Measurements from ENCODE around the gene GPHB5. TPM values are rescaled to one million over a fixed set of nuclear protein-coding genes. Genes with fewer than 3 reads are reported as not detected.

The GPHB5 gene
- total RNA-seq, 2 experiments from 2014 or later: not detected

GRCh38 chr14:63287666-63288483 is 30.9 kb downstream of the GPHB5 start:
- TF ChIP-seq CTCF (IDR thresholded peaks at IDR 0.05): no peak
- intact Hi-C loops (cut with DNase I, micrococcal nuclease): no loop called here
- peaks cover 3 to 6% of the 10 kb centered on the region in 2 experiments for H3K27me3 ChIP-seq (ENCODE audit: control insufficient read depth in 1 of 2, insufficient read depth in 2 of 2, low read length in 2 of 2)
- no peaks in the 10 kb centered on the region for H3K36me3 ChIP-seq (ENCODE audit: insufficient read depth, low read length)
- H3K27ac Mint-ChIP-seq: no peak overlapping the region
- peaks cover 15% of the 10 kb centered on the region for H3K27me3 Mint-ChIP-seq
- DNase-seq (no peak), ATAC-seq (ENCODE audit: poor library complexity) (no peak)
- H3K9me3 Mint-ChIP-seq: no peaks in the 10 kb centered on the region
- no peaks in the 10 kb centered on the region for H3K4me1 ChIP-seq (ENCODE audit: insufficient read depth, low read length)
- no peaks in the 10 kb centered on the region for H3K4me1 Mint-ChIP-seq (ENCODE audit: low read depth)
- H3K4me3 Mint-ChIP-seq: no peak overlapping the region
- no peaks in the 10 kb centered on the region for H3K36me3 Mint-ChIP-seq (ENCODE audit: low read depth)
- CTCF ChIA-PET: no interaction called here
- no peaks in the 10 kb centered on the region for H3K9me3 ChIP-seq (ENCODE audit: control insufficient read depth in 1 of 2, insufficient read depth in 1 of 2, low read length in 2 of 2)
- POLR2A ChIA-PET: no interaction called here
- H3K4me3 ChIP-seq (ENCODE audit: low read length): no peak overlapping the region
- H3K27ac ChIP-seq (ENCODE audit: low read depth in 1 of 2, low read length in 2 of 2): no peak overlapping the region

- intact Hi-C loops (cut with DNase I, micrococcal nuclease): no loop called here
- Mint-ChIP-seq H3K27ac (no peak overlapping the region), H3K9me3 (no peaks in the 10 kb centered on the region)
Observed at GRCh38 chr14:63286071-63286470, 32.7 kb downstream of the GPHB5 start.

GRCh38 chr14:63283884-63284248 is 34.9 kb downstream of the GPHB5 start:
- Histone ChIP-seq H3K27ac (ENCODE audit: low read depth in 1 of 2, low read length in 2 of 2) (no peak overlapping the region), H3K36me3 (ENCODE audit: insufficient read depth, low read length) (no peaks in the 10 kb centered on the region), H3K4me1 (ENCODE audit: insufficient read depth, low read length) (no peaks in the 10 kb centered on the region), H3K27me3 (ENCODE audit: control insufficient read depth in 1 of 2, insufficient read depth in 2 of 2, low read length in 2 of 2) (peaks cover 0 to 6% of the 10 kb centered on the region in 2 experiments), H3K9me3 (ENCODE audit: control insufficient read depth in 1 of 2, insufficient read depth in 1 of 2, low read length in 2 of 2) (no peaks in the 10 kb centered on the region), H3K4me3 (ENCODE audit: low read length) (no peak overlapping the region)
- no peaks in the 10 kb centered on the region for H3K9me3 Mint-ChIP-seq
- H3K27ac Mint-ChIP-seq: no peak overlapping the region
- no peak for DNase-seq
- TF ChIP-seq CTCF (IDR thresholded peaks at IDR 0.05): no peak
- no peak for ATAC-seq (ENCODE audit: poor library complexity)
- ChIA-PET CTCF (no interaction called here), POLR2A (no interaction called here)
- H3K27me3 Mint-ChIP-seq: no peaks in the 10 kb centered on the region
- H3K36me3 Mint-ChIP-seq (ENCODE audit: low read depth): no peaks in the 10 kb centered on the region
- no peaks in the 10 kb centered on the region for H3K4me1 Mint-ChIP-seq (ENCODE audit: low read depth)
- intact Hi-C loops (cut with DNase I, micrococcal nuclease): no loop called here
- H3K4me3 Mint-ChIP-seq: no peak overlapping the region

More at GRCh38 chr14:63286071-63286470, 32.7 kb downstream of the GPHB5 start:
- Histone ChIP-seq H3K27me3 (ENCODE audit: control insufficient read depth in 1 of 2, insufficient read depth in 2 of 2, low read length in 2 of 2) (peaks cover 3 to 6% of the 10 kb centered on the region in 2 experiments), H3K36me3 (ENCODE audit: insufficient read depth, low read length) (no peaks in the 10 kb centered on the region), H3K27ac (ENCODE audit: low read depth in 1 of 2, low read length in 2 of 2) (no peak overlapping the region), H3K9me3 (ENCODE audit: control insufficient read depth in 1 of 2, insufficient read depth in 1 of 2, low read length in 2 of 2) (no peaks in the 10 kb centered on the region), H3K4me3 (ENCODE audit: low read length) (no peak overlapping the region), H3K4me1 (ENCODE audit: insufficient read depth, low read length) (no peaks in the 10 kb centered on the region)
- TF ChIP-seq CTCF (IDR thresholded peaks at IDR 0.05): no peak
- POLR2A ChIA-PET: no interaction called here
- H3K4me3 Mint-ChIP-seq: no peak overlapping the region
- no peak for DNase-seq
- peaks cover under 1% of the 10 kb centered on the region for H3K27me3 Mint-ChIP-seq
- H3K36me3 Mint-ChIP-seq (ENCODE audit: low read depth): no peaks in the 10 kb centered on the region
- H3K4me1 Mint-ChIP-seq (ENCODE audit: low read depth): no peaks in the 10 kb centered on the region
- ATAC-seq (ENCODE audit: poor library complexity): no peak
- CTCF ChIA-PET: no interaction called here
